GM19463 (cell line): ENCODE measurements around the gene KCNK3.

Experiments
- ATAC-seq: cut with Tn5 transposase; IDR thresholded peaks from one replicate; pipeline ENCODE4 v1.9.1; 2021; ENCODE audit warnings: mild to moderate bottlenecking, moderate library complexity; ENCODE audit not compliant: unreplicated experiment

Gene KCNK3

DNA sequence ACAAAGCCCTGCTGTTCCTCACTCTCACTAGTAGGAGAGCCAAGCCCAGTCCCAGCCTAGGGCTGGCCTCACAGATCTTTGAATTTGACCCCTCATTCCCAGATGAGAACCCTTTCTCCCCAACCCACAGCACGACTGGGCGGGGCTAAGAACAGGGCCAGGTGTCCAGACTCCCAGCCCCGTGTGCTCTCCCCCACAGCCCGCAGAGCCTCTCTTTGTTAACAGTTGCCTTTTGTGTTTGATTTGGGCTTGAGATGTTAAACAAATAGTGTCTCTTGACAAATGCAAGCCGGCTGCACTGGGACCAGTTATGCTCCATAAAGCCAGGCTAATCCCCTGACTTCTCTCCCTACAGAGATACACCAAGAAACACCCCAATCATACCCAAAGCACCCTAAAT is 4.7 kb upstream of the KCNK3 start:
- no peak for ATAC-seq

DNA sequence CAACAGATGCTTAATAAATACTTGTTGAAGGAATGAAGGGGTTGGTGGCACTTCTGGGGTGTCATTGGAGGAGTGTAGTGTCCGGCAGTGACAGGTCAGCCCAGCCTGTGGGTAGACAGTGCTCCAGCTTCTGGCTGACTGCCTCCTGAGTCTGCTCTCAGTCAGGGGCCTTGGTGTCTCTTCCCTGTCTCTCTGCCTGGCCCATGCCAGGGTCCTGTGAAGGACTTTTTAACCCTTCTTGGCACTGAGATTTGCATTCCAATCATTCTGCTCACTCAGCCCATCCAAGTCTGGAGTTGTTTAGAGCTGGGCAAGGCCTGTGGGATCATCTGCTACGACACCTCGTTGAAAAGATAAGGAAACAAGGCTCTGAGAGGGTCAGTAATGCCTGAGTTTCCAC is 1.4 kb upstream of the KCNK3 start:
- ATAC-seq = no peak

DNA sequence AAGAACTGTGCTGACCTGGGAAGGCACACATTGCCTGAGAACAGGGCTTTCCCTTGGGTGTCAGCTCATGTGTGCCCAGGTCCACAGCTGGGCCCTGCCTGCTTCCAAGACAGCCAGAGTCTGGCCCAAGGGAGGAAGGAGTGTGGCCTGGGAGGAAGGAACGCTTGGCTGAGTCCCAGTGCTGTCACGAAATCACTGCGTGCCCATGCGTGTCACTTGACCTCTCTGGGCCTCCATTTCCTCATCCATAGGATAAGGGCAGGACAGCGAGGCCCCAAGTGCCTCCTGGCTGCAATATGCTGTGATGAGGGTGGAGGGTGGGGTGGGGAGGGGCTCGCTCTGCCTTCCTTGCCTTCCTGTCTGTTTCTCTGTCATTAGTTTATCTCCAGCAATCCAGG is 642 bp upstream of the KCNK3 start:
- ATAC-seq = no peak

DNA sequence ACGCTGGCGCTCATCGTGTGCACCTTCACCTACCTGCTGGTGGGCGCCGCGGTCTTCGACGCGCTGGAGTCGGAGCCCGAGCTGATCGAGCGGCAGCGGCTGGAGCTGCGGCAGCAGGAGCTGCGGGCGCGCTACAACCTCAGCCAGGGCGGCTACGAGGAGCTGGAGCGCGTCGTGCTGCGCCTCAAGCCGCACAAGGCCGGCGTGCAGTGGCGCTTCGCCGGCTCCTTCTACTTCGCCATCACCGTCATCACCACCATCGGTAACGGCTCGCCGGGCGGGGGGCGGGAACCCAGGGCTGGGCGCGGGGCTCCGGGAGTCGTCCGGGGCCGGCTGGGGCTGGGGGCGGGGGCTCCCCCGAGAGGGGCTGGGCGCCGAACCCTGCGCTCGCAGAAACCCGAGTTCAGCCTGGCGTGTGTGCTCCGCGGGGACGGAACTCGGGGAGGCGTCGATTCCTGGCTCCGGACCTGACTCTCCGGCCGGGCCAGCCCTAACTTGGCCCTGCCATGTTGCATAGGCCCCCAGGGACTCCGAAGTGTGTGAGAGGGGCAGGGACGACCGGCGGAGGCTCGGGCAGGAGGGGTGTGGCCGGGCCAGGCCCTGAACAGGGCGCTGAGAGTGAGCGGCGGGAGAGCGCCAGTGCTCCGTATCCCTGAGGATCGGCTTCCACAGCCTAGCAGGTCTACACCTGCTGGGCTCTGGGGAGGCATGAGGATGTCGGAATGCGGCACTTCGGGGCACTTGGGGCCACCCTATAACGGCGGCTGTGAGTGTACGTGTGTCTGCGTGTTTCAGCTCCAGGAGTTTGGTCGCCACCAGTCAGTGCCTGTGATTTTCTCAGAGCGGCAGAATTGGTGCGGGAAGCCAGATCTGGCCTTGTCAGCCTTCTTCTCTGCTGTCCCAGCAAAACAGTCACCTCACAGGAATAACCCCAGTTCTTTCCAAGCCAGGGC is 651 bp downstream of the KCNK3 start:
- ATAC-seq = no peak

DNA sequence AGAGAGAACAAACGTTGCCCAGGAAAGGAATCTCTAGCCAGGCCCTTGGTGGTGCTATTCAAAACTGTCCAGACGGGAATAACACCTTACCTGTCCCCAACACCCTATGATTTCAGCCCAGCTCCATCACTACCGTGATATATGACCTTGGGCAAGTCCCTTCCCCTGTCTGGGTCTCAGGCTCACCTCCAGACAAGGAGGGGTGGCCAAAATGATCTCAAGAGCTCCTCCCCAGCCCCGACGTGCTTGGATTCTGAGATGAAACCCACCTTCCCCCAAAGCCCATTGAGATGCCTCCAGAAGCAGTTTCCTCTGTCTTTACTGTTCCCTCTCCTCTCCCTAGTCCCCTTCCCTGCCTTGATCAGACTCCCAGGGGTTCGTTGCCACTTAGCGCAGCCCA is 1.5 kb downstream of the KCNK3 start:
- no peak for ATAC-seq

- ATAC-seq = no peak
Measured at GRCh38 chr2:26696351-26696816, 3.9 kb downstream of the KCNK3 start.

GRCh38 chr2:26697425-26697824 is 4.9 kb downstream of the KCNK3 start:
- ATAC-seq = no peak

- no peak for ATAC-seq
Measured at GRCh38 chr2:26699295-26699694, 6.8 kb downstream of the KCNK3 start.

DNA sequence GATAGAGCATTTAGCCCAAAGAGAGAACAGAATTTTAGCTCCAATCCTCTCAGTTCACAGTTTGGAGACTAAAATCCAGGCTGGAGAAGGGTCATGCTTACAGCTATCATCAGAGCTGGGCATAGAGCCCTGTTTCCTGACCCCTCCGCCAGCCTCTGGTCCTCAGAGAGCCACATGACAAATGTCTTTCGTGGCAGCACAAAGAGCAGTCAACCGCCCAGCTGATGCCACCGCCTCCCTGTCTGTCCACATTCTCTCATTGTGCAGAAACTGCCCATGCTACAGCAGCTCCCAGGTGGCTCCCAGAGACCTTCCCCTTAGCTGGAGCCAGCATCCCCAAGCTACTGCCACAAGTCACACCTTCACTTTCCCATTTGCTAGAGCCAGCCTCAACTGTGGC is 7.6 kb downstream of the KCNK3 start:
- no peak for ATAC-seq

DNA sequence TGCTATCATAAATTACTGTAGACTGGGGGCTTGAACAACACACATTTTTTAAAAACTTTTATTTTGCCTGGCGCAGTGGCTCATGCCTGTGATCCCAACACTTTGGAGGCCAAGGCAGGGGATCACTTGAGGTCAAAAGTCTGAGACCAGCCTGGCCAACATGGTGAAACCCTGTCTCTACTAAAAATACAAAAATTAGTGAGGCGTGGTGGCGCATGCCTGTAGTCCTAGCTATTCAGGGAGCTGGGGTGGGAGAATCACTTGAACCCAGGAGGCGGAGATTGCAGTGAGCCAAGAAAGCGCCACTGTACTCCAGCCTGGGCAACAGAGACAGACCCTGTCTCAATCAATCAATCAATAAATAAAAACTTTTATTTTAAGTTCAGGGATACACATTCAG is 9.1 kb downstream of the KCNK3 start:
- ATAC-seq = no peak

DNA sequence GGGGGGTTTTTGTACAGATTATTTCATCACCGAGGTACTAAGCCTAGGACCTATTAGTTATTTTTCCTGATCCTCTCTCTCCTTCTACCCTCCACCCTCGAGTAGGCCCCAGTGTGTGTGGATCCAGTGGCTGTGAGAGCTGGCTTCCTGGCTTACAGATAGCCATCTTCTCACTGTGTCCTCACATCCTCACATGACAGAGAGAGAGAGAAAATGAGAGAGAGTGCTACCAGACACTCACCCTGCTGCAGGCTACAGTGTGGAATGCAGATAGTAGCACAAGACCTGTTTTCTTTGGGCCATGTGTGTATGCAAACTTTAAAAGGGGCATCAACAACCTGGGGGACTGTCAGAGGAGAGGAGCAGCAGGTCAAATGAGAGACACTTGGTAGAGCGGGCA is 9.5 kb downstream of the KCNK3 start:
- no peak for ATAC-seq

- ATAC-seq = no peak
Measured at GRCh38 chr2:26704441-26704977, 12.0 kb downstream of the KCNK3 start.

DNA sequence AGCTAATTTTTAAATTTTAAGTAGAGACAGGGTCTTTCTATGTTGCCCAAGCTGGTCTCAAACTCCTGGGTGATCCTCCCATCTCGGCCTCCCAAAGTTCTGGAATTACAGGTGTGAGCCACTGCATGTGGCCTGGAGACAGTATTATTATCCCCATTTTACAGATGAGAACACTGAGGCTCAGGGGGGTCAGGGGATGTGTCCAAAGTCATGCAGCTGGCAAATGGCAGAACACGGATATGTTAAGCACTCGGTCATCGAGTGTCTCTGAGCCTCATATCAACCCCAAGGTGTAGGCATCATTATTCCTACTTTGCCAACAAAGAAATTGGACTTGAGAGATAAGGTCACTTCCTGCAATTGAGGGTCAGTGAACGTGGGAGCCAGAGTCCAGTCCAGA is 12.6 kb downstream of the KCNK3 start:
- ATAC-seq = no peak

DNA sequence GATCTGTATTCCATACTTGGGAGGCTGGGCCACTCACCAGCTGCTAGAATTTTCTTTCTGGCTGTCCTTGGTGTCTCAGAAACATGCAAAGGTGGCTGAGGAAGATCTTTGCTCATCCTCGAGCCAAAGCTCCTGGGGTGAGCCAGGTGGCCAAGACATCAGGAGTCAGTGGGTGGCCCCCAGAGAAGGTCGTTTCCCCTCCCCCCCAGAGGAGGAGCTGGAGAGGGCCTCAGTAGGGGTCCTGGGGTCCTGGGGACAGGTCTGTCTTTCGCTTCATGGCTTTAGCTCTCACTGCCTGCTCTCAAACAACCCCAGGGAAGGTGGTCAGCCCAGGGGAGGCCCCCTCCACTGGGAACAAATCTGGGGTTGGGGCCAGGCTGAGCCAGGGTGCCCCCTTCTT is 13.6 kb downstream of the KCNK3 start:
- ATAC-seq = no peak

DNA sequence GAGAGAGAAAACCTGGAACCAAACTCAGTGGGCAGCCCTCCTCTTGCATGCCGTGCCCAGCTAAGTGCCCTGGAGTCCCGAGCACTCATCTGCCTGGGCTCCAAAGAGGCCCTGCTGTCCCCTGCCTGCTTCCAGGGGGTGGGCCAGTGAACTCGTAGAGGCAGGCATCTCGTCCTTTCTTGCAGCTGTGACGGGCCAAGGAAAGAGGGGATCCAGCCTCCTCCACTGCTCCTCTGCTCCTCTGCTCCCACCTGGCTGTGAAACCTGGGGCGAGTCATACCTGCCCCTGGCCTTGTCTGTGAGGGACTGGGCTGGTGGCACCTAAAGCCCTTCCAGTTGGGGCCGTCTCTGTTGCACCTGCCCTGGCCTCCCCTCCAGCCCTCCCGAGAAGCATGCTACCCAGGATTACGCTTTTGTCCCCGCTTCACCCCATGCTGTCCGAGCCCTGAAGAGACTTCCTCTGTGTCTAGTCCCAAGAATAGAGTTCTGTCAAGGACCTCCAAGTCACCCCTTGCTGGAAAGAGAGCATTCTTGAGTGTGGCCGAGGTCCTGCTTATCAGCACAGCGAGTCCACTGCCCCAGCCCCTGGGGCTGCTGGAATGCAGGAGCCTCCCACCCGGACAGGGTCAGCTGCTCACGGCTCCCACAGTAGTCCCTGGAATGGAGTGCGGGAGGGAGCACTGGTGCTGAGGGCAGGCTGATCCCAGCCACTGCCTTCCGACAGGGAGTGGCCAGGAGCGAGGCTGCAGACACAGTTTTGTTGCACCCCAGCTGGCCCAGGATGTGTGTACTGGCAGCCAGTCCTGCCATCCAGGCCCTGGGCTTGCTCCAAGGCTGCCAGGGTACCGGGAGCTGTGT is 14.3 kb downstream of the KCNK3 start:
- ATAC-seq = no peak

- no peak for ATAC-seq
Measured at GRCh38 chr2:26707747-26708146, 15.2 kb downstream of the KCNK3 start.

DNA sequence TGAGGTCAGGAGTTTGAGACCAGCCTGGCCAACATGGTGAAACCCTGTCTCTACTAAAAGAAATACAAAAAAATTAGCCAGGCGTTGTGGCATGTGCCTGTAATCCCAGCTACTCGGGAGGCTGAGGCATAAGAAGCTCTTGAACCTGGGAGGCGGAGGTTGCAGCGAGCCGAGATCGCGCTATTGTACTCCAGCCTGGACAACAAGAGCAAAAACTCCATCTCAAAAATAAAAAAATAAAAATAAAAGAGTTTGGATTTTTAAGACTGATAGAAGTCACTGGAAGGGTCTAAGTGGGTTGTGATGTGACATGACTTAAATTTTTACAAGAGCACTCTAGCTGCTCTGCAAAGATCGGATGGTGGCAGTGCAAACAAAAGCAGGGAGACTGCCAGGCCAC is 15.9 kb downstream of the KCNK3 start:
- ATAC-seq = no peak

DNA sequence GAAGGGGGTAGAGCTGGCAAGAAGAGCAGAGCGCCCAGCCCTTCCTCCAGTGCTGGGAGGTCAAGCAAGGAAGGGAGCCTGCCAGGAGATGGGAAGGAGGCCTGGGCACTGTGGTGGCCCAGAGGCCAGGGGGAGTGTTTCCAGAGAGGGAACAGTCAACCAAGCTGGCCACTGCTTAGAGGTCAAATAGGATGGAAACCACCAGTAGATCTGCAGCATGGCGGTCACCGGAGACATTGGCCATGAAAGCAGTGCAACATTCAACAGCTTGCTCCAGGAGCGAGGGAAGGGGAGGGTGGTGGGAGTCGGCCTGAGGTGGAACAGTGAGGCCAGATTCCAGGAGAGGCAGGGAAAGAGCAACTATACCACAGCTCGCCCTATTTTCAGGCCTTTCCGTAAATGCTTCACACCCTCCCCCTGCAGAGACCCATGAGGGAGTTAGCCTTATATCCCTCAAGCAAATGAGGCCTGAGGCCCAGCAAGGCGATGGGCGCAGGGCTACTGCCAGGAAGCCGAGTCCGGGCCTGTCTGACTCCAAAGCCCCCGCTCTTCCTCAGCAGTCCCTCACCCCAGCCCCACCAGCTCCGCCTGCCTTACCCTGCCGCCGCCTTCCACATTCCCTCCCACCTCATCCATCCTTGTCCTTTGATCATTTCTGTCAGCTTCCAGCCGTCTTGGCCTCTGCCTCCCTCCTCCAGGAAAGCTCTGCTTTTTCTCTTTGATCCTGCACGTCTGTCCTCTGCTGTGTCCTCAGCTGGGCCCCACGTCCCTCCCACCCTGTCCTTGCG is 17.0 kb downstream of the KCNK3 start:
- no peak for ATAC-seq

GRCh38 chr2:26710145-26710544 is 17.6 kb downstream of the KCNK3 start:
- no peak for ATAC-seq

DNA sequence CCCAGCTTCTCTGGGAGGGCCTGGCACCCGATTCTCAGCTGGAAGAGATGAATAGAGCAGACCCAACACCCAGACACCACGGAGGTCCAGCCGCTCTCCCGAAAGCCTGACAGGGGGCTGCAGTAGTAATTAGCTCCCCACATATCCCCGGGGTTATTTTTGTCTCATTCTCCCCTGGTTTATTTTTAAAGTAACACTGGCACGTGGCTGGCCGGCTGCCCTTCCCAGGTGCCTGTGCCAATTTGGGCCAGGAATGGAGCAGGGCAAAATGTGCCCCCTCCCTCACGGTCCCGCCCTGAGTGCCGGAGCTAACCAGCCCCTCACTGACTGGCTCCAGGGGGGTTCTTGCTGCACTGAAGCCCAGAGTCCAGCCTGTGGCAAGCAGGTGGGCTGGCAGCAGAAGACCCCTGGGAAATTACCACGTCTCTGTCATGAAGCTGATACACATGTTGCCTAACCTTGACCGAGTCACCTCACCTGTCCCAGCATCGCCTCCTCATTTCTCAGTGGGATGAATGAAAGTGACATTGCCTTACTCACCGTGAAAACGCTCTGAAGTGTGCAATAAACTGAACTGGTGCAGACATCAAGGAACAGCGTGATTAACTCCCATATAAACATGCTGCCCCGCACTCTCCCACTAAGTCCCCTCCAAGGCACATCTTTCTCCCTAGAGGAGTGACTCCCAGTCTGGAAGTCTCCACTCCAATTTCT is 18.4 kb downstream of the KCNK3 start:
- ATAC-seq = no peak
